Psoas muscle (tissue), 8 donors: ENCODE measurements around the gene SNED1. TPM values are rescaled to one million over a fixed set of nuclear protein-coding genes. Genes with fewer than 3 reads are reported as not detected.

ENCODE experiments used
- ATAC-seq, 4 donors: fragments of 200-7000 bp; cut with Tn5 transposase; one replicate each; pipeline ENCODE4 v1.9.1; 2020; ENCODE audit warnings: moderate library complexity in 3 of 4, mild to moderate bottlenecking in 2 of 4
- DNase-seq, 2 donors: peaks; one replicate each; pipeline ENCODE4 v3.0.0-alpha.2; 2020
- H3K27ac ChIP-seq: fragments of 200-600 bp; one replicate; pipeline ENCODE4 v1.8.0; 2022
- H3K27me3 ChIP-seq, 3 donors: fragments of 200-600 bp in 1 of 3; one replicate each; pipeline versions ENCODE4 v1.6.1 to v1.8.0; 2013 to 2022; ENCODE audit warnings: low read length in 2 of 3, mild to moderate bottlenecking in 2 of 3, moderate library complexity in 1 of 3; ENCODE audit not compliant: insufficient read depth in 3 of 3
- H3K36me3 ChIP-seq, 2 donors: fragments of 200-600 bp in 1 of 2; one replicate each; pipeline versions ENCODE4 v1.6.1 to v1.8.0; 2013 to 2022; ENCODE audit warnings: low read depth in 1 of 2, mild to moderate bottlenecking in 1 of 2, moderate library complexity in 1 of 2; ENCODE audit not compliant: insufficient read depth in 1 of 2
- H3K4me1 ChIP-seq: fragments of 200-600 bp; one replicate; pipeline ENCODE4 v1.8.0; 2022
- H3K4me3 ChIP-seq: fragments of 200-600 bp; one replicate; pipeline ENCODE4 v1.8.0; 2022; ENCODE audit warnings: mild to moderate bottlenecking
- H3K9me3 ChIP-seq: fragments of 200-600 bp; one replicate; pipeline ENCODE4 v1.8.0; 2022
- WGBS, 3 donors: extraction: QIAGEN DNeasy Blood & Tissue Kit; methylation state at CpG; one replicate each; pipeline versions ENCODE4 v1.1.6 to v1.1.7; 2013; 5-methylcytosine and 5-hydroxymethylcytosine counted together
- intact Hi-C, 2 donors: fragments of 100-400 bp; cut with DNase I; formaldehyde crosslinking; loops; one replicate each; pipeline versions ENCODE4 v1.11.0 to v1.14.2; 2022
- polyA plus RNA-seq, 3 donors: library from polyadenylated mRNA; stranded (reverse); fragments of 200-250 nt; gene quantifications; one replicate each; pipeline ENCODE4 v1.2.3, GENCODE V29; 2013
- total RNA-seq, 4 donors: library from RNA; stranded (reverse); fragmentation: NEBNext Ultra II Directional in 2 of 4; extraction: Animal tissue kit (Norgen Biotek cat#: 25700) in 2 of 4; gene quantifications; one replicate each; pipeline versions ENCODE4 v1.2.1 to v1.2.4, GENCODE V29; 2021 to 2023
- TF ChIP-seq, protein P1 (sequence below): fragments of 200-600 bp; IDR thresholded peaks from one replicate; pipeline ENCODE4 v1.8.0; 2022; ENCODE audit warnings: antibody characterized with exemption
- donor health status: healthy with polysubstance abuse.
- donor health status: DM: no; HTN: no; CAD: no; lungs with moderate emphysema.
- donor health status: Bipolar disorder and iron deficiency.
- donor health status: healthy.
- donor health status: DM: yes; HTN: yes; CAD: no.
- donor health status: DM: no; HTN: no; CAD: no.
- donor health status: DM: no; HTN: no; CAD: no.
- donor health status: DM: yes; HTN: yes; CAD: no.

SNED1 gene
- total and polyA plus RNA-seq, 7 donors: 7.8 to 36.9 (median 9.2) TPM

DNA sequence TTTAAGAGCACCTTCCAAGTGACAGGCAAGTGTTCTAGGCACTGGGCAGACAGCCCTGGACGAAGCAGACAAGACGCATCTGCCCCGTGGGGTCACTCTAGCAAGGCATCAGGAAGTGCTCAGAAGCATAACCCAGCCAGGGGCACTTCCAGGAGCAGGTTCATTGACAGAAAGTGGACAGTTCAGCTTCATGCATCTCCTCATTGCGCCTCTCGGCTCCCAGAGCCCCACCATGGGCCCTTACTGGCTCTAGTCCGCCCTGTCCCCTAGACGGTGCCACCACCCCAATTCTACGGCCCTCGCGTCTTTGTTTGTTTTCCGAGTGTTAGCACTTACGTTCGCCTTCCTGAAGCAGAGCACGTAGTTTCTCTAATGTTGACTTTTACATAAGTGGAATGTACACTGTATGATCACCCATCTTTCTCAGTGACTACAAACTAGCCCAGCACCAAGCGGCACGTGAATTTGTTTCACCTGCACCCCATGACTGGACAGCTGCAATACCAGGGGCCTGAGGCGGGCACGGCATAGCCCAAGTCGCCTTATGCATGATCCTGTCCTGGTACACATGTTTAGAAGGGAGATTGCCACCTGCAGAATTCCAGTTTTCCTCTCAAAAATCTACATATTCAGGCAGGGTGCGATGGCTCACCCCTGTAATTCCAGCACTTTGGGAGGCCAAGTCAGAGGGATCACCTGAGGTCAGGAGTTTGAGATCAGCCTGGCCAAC lies 33.2 kb downstream of the SNED1 start:
- Histone ChIP-seq H3K4me1 (no peaks in the 10 kb centered on the region), H3K4me3 (no peak overlapping the region), H3K9me3 (peaks cover 3% of the 10 kb centered on the region), H3K36me3 (peaks cover 0 to 44% of the 10 kb centered on the region in 2 donors), H3K27me3 (no peaks in the 10 kb centered on the region), H3K27ac (no peak overlapping the region)
- 90 to 93% (median 92%) methylated on average over 20 of the region's 20 CpGs for WGBS, 3 donors
- ATAC-seq (no peak), DNase-seq (no peak)
- TF ChIP-seq, protein P1, sequence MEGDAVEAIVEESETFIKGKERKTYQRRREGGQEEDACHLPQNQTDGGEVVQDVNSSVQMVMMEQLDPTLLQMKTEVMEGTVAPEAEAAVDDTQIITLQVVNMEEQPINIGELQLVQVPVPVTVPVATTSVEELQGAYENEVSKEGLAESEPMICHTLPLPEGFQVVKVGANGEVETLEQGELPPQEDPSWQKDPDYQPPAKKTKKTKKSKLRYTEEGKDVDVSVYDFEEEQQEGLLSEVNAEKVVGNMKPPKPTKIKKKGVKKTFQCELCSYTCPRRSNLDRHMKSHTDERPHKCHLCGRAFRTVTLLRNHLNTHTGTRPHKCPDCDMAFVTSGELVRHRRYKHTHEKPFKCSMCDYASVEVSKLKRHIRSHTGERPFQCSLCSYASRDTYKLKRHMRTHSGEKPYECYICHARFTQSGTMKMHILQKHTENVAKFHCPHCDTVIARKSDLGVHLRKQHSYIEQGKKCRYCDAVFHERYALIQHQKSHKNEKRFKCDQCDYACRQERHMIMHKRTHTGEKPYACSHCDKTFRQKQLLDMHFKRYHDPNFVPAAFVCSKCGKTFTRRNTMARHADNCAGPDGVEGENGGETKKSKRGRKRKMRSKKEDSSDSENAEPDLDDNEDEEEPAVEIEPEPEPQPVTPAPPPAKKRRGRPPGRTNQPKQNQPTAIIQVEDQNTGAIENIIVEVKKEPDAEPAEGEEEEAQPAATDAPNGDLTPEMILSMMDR: no peak
- intact Hi-C loops: no loop called here

DNA sequence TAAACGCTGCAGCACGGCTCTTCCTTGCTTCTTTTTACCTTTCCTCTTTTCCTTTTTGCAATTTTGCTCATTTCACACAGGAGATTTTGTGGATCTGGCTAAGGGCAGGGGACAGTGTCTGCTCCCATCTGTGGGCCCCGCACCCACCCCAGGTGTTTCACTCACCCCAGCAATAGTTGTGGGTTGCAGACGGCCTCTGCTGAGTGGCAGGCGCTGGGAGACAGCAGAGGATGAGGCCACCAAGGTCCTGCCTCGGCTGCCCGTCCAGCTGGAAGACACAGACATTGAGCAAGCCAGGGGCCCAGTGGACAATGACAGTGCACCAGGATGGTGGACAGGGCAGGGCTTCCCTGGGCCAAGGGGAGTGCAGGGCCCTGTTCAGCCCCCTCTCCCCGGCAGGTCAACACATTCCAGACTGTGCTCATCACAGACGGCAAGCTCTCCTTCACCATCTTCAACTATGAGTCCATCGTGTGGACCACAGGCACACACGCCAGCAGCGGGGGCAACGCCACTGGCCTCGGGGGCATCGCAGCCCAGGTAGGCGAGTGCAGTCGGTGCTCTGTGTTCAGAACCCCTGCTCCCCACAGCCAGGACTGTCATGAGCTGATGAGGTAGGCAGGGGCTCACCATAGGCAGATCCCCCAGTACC lies 35.0 kb downstream of the SNED1 start:
- no peak overlapping the region for H3K4me3 ChIP-seq
- ATAC-seq (no peak), DNase-seq (no peak)
- intact Hi-C loops: no loop called here
- TF ChIP-seq, protein P1: no peak
- H3K4me1 ChIP-seq: no peaks in the 10 kb centered on the region
- H3K27ac ChIP-seq: no peak overlapping the region
- no peaks in the 10 kb centered on the region for H3K9me3 ChIP-seq
- 86 to 87% (median 86%) methylated on average over 17 of the region's 17 CpGs for WGBS, 3 donors
- peaks cover 0 to 50% of the 10 kb centered on the region in 2 donors for H3K36me3 ChIP-seq
- no peaks in the 10 kb centered on the region for H3K27me3 ChIP-seq

DNA sequence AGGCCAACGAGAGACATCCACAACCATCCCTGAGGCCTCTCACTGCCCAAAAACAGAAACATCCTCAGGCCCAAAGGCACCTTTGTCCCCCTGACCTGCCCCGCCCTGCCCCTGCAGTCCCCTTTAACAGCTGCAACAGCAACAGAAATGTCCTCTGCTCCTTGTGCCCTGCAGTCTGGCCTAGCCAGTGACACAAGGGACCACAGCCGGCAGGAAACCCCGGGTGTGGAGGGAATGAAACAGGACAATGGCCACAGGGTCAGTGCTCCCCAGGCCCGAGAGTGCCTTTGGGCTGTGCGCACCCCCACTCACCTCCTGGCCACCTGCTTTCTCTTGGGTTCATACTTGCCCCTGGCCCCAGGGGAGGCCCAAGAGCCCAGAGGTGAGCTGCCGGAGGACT lies 35.6 kb downstream of the SNED1 start:
- H3K9me3 ChIP-seq: no peaks in the 10 kb centered on the region
- no peak overlapping the region for H3K27ac ChIP-seq
- ATAC-seq (no peak), DNase-seq (no peak)
- intact Hi-C loops: no loop called here
- no peaks in the 10 kb centered on the region for H3K4me1 ChIP-seq
- H3K27me3 ChIP-seq: no peaks in the 10 kb centered on the region
- peaks cover 0 to 55% of the 10 kb centered on the region in 2 donors for H3K36me3 ChIP-seq
- H3K4me3 ChIP-seq: no peak overlapping the region
- WGBS, 3 donors: 76 to 81% (median 79%) methylated on average over 7 of the region's 7 CpGs
- TF ChIP-seq, protein P1: no peak

DNA sequence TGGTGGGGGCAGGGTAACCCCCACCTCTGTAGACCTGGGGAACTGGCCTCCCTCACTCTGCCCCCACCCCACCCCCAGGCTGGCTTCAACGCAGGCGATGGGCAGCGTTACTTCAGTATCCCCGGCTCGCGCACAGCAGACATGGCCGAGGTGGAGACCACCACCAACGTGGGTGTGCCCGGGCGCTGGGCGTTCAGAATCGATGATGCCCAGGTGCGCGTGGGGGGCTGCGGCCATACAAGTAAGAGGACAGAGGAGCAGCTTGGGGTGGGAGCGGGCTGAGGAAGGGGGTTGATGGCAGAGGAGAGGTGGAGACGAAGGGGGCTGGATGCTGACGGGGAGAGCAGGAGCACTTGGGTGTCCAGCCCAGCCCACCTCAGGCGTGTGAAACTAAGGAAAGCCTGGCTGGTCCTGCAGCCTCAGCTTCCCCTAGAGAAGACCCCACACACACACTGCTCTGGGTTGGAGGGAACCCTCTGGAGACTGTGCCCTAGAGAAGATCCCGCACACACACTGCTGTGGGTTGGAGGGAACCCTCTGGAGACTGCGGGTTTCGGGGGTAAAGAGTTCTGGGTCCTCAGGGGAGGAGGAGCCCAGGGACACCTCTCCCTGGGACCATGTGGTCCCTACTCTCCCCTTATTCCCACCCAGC lies 36.2 kb downstream of the SNED1 start:
- H3K27ac ChIP-seq: no peak overlapping the region
- ATAC-seq: no peak
- H3K27me3 ChIP-seq: no peaks in the 10 kb centered on the region
- intact Hi-C loops: no loop called here
- WGBS, 3 donors: 91 to 95% (median 93%) methylated on average over 21 to 22 of the region's 22 CpGs
- no peaks in the 10 kb centered on the region for H3K4me1 ChIP-seq
- no peaks in the 10 kb centered on the region for H3K9me3 ChIP-seq
- no peak overlapping the region for H3K4me3 ChIP-seq
- peak in 1 of 2 donors; percentile 46 for DNase-seq
- TF ChIP-seq, protein P1: no peak
- peaks cover 0 to 61% of the 10 kb centered on the region in 2 donors for H3K36me3 ChIP-seq
